Fibroblast of lung (primary cell): ENCODE results near the gene ADORA2B. TPM values are rescaled to one million over a fixed set of nuclear protein-coding genes. Genes with fewer than 3 reads are reported as not detected.

ENCODE experiments used
- DNase-seq, 2 donors: peaks; one replicate each; pipeline versions ENCODE4 v3.0.0 to v3.0.0-alpha.2; 2010; ENCODE audit warnings: low read depth in 2 of 2
- H2AFZ ChIP-seq: 2 replicates; pipeline ENCODE4 v1.5.1; 2012; ENCODE audit warnings: low read length, control low read depth, inconsistent platforms
- H3K27ac ChIP-seq: 2 replicates; pipeline ENCODE4 v1.5.1; 2011; ENCODE audit warnings: low read length, control low read depth; ENCODE audit not compliant: insufficient read depth
- H3K27me3 ChIP-seq: 2 replicates; pipeline ENCODE4 v1.5.1; 2011; ENCODE audit warnings: mild to moderate bottlenecking, low read length; ENCODE audit not compliant: control insufficient read depth, insufficient read depth
- H3K36me3 ChIP-seq: 2 replicates; pipeline ENCODE4 v1.5.1; 2011; ENCODE audit warnings: low read length; ENCODE audit not compliant: control insufficient read depth, insufficient read depth
- H3K4me1 ChIP-seq: 2 replicates; pipeline ENCODE4 v1.5.1; 2011; ENCODE audit warnings: low read length; ENCODE audit not compliant: control insufficient read depth, insufficient read depth; ENCODE audit errors: extremely low read depth
- H3K4me2 ChIP-seq: 2 replicates; pipeline ENCODE4 v1.5.1; 2011; ENCODE audit warnings: low read length, control low read depth; ENCODE audit not compliant: insufficient read depth; ENCODE audit errors: extremely low read depth
- H3K4me3 ChIP-seq, 4 experiments: fragments of 200-600 bp in 1 of 4; sonication (generic) in 1 of 4; replicated peaks in 1 of 4; 2 replicates each; pipeline ENCODE4 v1.5.1; 2011 to 2016; ENCODE audit warnings: low read length in 4 of 4, low read depth in 3 of 4, mild to moderate bottlenecking in 3 of 4, control low read depth in 2 of 4, inconsistent platforms in 1 of 4, mixed read lengths in 1 of 4; ENCODE audit not compliant: insufficient read depth in 1 of 4; ENCODE audit errors: control extremely low read depth in 1 of 4
- H3K79me2 ChIP-seq: 2 replicates; pipeline ENCODE4 v1.5.1; 2012; ENCODE audit warnings: mild to moderate bottlenecking, low read length, inconsistent platforms; ENCODE audit not compliant: control insufficient read depth, insufficient read depth
- H3K9ac ChIP-seq: 2 replicates; pipeline ENCODE4 v1.5.1; 2011; ENCODE audit warnings: mild to moderate bottlenecking, low read length, control low read depth; ENCODE audit not compliant: insufficient read depth
- H3K9me3 ChIP-seq: 2 replicates; pipeline ENCODE4 v1.5.1; 2012; ENCODE audit warnings: low read depth, low read length; ENCODE audit not compliant: control insufficient read depth, insufficient read depth
- H4K20me1 ChIP-seq: 2 replicates; pipeline ENCODE4 v1.5.1; 2011; ENCODE audit warnings: low read length; ENCODE audit not compliant: control insufficient read depth, insufficient read depth; ENCODE audit errors: extremely low read depth
- EZH2 ChIP-seq: IDR thresholded peaks from 2 replicates; pipeline ENCODE4 v1.5.1; 2012; ENCODE audit warnings: low read length, control low read depth, mild to moderate bottlenecking; ENCODE audit errors: missing control alignments
- polyA plus RNA-seq, 2 donors: library from polyadenylated mRNA; depleted of rRNA in 1 of 2; stranded (reverse) in 1 of 2; unstranded in 1 of 2; fragments of >200 nt; gene quantifications; 2 replicates each; pipeline ENCODE4 v1.2.1, GENCODE V29; 2011 to 2012; ENCODE audit warnings: missing spikeins in 1 of 2
- total RNA-seq: library from RNA; depleted of rRNA; stranded (reverse); fragments of >200 nt; gene quantifications from 2 replicates; pipeline ENCODE4 v1.2.1, GENCODE V29; 2014
- TF ChIP-seq, protein P1 (sequence below), 2 donors: IDR thresholded peaks in 1 of 2; conservative IDR thresholded peaks in 1 of 2; 1 replicate in 1 of 2; 2 replicates in 1 of 2; pipeline ENCODE4 v1.5.1; 2011 to 2012; ENCODE audit warnings: low read length in 2 of 2, control low read depth in 1 of 2, inconsistent platforms in 1 of 2, low read depth in 1 of 2, mild to moderate bottlenecking in 1 of 2

The ADORA2B gene
- total and polyA plus RNA-seq, 2 donors (not counting 1 experiment from before 2014, with no cell fraction given): 3.1 to 17.2 TPM

DNA sequence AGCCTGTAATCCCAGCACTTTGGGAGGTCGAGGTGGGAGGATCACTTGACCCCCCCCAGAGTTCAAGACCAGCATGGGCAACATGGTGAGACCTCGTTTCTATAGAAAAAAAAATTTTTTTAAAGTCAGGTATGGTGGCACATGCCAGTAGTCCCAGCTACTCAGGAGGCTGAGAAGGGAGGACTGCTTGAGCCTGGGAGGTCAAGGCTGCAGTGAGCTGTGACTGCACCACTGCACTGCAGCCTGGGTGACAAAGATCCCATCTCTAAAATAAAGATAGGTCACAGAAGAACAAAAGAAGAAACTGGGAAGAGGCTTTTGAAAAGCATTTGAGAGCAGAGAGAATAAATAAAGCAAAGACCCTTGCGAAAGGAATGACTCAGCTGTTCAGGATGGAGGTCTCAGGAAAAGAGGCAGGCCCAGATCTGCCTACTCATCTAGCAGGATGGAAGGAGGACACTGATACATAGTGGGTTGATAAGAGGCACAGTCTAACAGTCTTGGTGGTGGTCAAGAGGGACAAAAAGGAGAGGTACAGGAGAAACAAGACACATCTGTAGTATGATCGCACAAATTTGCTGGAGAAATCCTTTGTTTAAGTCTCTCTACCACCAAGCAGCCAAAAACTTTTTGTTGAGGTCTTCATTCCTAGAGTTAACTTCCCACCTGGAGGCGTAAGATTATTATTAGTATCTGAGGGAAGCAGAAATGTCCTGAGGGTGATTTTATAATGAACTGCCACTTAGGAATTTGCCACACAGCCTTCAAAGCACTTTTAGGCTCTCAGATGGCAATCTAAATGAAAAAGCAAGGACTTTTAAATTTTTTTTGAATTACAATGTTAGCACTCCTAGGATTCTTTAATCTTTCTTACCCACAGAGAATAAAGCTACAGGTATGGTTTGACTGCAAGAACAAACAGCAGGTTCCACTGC, 37.0 kb downstream of the ADORA2B start:
- TF ChIP-seq, protein P1, sequence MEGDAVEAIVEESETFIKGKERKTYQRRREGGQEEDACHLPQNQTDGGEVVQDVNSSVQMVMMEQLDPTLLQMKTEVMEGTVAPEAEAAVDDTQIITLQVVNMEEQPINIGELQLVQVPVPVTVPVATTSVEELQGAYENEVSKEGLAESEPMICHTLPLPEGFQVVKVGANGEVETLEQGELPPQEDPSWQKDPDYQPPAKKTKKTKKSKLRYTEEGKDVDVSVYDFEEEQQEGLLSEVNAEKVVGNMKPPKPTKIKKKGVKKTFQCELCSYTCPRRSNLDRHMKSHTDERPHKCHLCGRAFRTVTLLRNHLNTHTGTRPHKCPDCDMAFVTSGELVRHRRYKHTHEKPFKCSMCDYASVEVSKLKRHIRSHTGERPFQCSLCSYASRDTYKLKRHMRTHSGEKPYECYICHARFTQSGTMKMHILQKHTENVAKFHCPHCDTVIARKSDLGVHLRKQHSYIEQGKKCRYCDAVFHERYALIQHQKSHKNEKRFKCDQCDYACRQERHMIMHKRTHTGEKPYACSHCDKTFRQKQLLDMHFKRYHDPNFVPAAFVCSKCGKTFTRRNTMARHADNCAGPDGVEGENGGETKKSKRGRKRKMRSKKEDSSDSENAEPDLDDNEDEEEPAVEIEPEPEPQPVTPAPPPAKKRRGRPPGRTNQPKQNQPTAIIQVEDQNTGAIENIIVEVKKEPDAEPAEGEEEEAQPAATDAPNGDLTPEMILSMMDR (conservative IDR thresholded peaks at IDR 0.05 in 1 of 2, IDR thresholded peaks at IDR 0.05 in 1 of 2; ENCODE audit: low read depth in 1 of 2, low read length in 2 of 2): no peak
- TF ChIP-seq EZH2: no peak
- Histone ChIP-seq H2AFZ (no peak overlapping the region), H3K4me1 (peaks cover 2% of the 10 kb centered on the region), H3K79me2 (no peaks in the 10 kb centered on the region), H3K27me3 (no peaks in the 10 kb centered on the region), H3K27ac (no peak overlapping the region), H3K36me3 (peaks cover 2% of the 10 kb centered on the region), H3K4me2 (no peak overlapping the region), H3K9me3 (no peaks in the 10 kb centered on the region), H3K9ac (no peak overlapping the region), H3K4me3 (no peak overlapping the region), H4K20me1 (no peaks in the 10 kb centered on the region)
- peak; percentile 53 to 72 for DNase-seq

DNA sequence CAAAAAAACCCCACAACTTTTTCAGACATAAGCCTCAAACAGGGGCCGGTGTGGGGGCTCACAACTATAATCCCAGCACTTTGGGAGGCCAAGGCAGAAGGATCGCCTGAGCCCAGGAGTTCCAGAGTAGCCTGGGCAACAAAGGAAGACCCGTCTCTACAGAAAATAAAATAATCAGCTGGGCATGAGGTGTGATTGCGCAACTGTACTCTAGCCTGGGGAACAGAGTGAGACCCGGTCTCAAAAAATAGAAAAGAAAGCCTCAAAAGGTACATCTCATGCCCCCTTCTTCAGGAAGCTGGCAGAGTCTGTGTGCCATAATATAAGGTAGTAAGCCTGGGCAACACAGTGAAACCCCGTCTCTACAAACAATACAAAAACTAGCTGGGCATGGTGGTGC, 51.4 kb downstream of the ADORA2B start:
- no peak overlapping the region for H3K4me3 ChIP-seq
- H3K9me3 ChIP-seq: no peaks in the 10 kb centered on the region
- H3K4me2 ChIP-seq: no peak overlapping the region
- no peak overlapping the region for H3K27ac ChIP-seq
- H3K79me2 ChIP-seq: peaks cover 14% of the 10 kb centered on the region
- peaks cover 2% of the 10 kb centered on the region for H3K36me3 ChIP-seq
- H2AFZ ChIP-seq: no peak overlapping the region
- H3K27me3 ChIP-seq: no peaks in the 10 kb centered on the region
- H3K4me1 ChIP-seq: peaks cover 6% of the 10 kb centered on the region
- DNase-seq: no peak
- H4K20me1 ChIP-seq: peaks cover 2% of the 10 kb centered on the region
- TF ChIP-seq, protein P1 (conservative IDR thresholded peaks at IDR 0.05 in 1 of 2, IDR thresholded peaks at IDR 0.05 in 1 of 2; ENCODE audit: low read depth in 1 of 2, low read length in 2 of 2): no peak
- TF ChIP-seq EZH2: no peak
- no peak overlapping the region for H3K9ac ChIP-seq

DNA sequence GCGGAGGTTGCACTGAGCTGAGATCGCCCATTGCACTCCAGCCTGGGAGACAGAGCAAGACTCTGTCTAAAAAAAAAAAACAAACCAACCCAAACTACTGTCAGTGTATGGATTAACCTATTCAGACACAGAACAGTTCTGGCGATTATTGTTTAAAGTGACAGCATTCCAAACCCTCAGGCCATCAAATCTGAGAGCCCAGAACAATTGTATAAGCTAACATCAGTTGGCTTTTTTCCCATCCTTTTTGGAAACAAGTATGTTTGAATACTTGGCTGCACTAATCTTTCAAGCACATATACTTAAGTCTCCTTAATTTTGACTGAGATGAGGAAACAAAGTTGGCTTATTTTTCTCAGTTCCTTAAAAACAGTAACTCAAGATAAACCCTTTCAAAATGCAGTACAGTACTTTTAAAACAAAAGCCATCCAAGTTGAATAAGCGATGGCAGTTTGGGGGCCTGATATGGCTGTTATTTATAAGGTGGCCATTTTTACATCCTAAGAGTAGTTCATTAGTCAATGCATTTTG, 53.2 kb downstream of the ADORA2B start:
- TF ChIP-seq, protein P1 (conservative IDR thresholded peaks at IDR 0.05 in 1 of 2, IDR thresholded peaks at IDR 0.05 in 1 of 2; ENCODE audit: low read depth in 1 of 2, low read length in 2 of 2): no peak
- no peak for TF ChIP-seq EZH2
- peak overlapping the region in 1 of 4 experiments; percentile 47 for H3K4me3 ChIP-seq
- H4K20me1 ChIP-seq: peaks cover 2% of the 10 kb centered on the region
- H3K4me2 ChIP-seq: no peak overlapping the region
- no peak overlapping the region for H2AFZ ChIP-seq
- H3K27me3 ChIP-seq: no peaks in the 10 kb centered on the region
- peaks cover 7% of the 10 kb centered on the region for H3K36me3 ChIP-seq
- no peak for DNase-seq
- no peak overlapping the region for H3K9ac ChIP-seq
- peaks cover 20% of the 10 kb centered on the region for H3K79me2 ChIP-seq
- H3K4me1 ChIP-seq: peaks cover 6% of the 10 kb centered on the region
- no peaks in the 10 kb centered on the region for H3K9me3 ChIP-seq
- no peak overlapping the region for H3K27ac ChIP-seq
